Nephron progenitor cell (in vitro differentiated cells): ENCODE data around the gene AMBP.

Experiments used
- DNase-seq: peaks from one replicate; pipeline ENCODE4 v3.0.0; 2021
- H3K27ac Mint-ChIP-seq: 2 replicates; pipeline ENCODE4 v1.8.0; 2021; ENCODE audit warnings: mild to moderate bottlenecking, moderate library complexity, mixed read lengths
- H3K27me3 Mint-ChIP-seq: 2 replicates; pipeline ENCODE4 v1.8.0; 2021; ENCODE audit warnings: mild to moderate bottlenecking, low read depth, mixed read lengths; ENCODE audit not compliant: poor library complexity
- H3K36me3 Mint-ChIP-seq: 2 replicates; pipeline ENCODE4 v1.8.0; 2021; ENCODE audit warnings: low read depth, mixed read lengths
- H3K4me1 Mint-ChIP-seq: 2 replicates; pipeline ENCODE4 v1.8.0; 2021; ENCODE audit warnings: mixed read lengths
- H3K4me3 Mint-ChIP-seq: 2 replicates; pipeline ENCODE4 v1.8.0; 2021; ENCODE audit warnings: mild to moderate bottlenecking, moderate library complexity, mixed read lengths
- H3K9me3 Mint-ChIP-seq: 2 replicates; pipeline ENCODE4 v1.8.0; 2021; ENCODE audit warnings: mild to moderate bottlenecking, moderate library complexity, mixed read lengths
- TF ChIP-seq, protein P1 (sequence below): fragments of 200-600 bp; sonication (generic); IDR thresholded peaks from 2 replicates; pipeline ENCODE4 v1.5.0; 2021; ENCODE audit warnings: antibody characterized with exemption

AMBP gene

DNA sequence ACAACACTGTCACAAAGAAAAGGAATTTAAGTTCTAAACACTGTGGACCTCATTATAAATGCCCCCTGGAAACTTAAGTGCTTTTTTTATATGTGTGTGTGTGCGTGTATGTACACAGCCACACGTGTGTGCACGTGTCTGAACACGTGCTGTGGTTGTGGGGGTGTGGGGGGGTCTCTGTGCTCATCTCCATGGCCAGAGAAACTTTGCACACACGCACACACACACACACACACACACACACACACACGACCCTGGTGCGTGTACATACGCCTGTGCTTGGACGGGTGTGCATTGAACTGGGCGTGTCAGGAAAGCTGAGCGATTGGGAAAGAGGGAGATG is 27.9 kb downstream of the AMBP start:
- Mint-ChIP-seq H3K36me3 (peaks cover 68% of the 10 kb centered on the region), H3K27ac (no peak overlapping the region), H3K9me3 (no peaks in the 10 kb centered on the region), H3K27me3 (no peaks in the 10 kb centered on the region), H3K4me1 (peaks cover 8% of the 10 kb centered on the region), H3K4me3 (no peak overlapping the region)
- no peak for DNase-seq
- TF ChIP-seq, protein P1, sequence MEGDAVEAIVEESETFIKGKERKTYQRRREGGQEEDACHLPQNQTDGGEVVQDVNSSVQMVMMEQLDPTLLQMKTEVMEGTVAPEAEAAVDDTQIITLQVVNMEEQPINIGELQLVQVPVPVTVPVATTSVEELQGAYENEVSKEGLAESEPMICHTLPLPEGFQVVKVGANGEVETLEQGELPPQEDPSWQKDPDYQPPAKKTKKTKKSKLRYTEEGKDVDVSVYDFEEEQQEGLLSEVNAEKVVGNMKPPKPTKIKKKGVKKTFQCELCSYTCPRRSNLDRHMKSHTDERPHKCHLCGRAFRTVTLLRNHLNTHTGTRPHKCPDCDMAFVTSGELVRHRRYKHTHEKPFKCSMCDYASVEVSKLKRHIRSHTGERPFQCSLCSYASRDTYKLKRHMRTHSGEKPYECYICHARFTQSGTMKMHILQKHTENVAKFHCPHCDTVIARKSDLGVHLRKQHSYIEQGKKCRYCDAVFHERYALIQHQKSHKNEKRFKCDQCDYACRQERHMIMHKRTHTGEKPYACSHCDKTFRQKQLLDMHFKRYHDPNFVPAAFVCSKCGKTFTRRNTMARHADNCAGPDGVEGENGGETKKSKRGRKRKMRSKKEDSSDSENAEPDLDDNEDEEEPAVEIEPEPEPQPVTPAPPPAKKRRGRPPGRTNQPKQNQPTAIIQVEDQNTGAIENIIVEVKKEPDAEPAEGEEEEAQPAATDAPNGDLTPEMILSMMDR = no peak

DNA sequence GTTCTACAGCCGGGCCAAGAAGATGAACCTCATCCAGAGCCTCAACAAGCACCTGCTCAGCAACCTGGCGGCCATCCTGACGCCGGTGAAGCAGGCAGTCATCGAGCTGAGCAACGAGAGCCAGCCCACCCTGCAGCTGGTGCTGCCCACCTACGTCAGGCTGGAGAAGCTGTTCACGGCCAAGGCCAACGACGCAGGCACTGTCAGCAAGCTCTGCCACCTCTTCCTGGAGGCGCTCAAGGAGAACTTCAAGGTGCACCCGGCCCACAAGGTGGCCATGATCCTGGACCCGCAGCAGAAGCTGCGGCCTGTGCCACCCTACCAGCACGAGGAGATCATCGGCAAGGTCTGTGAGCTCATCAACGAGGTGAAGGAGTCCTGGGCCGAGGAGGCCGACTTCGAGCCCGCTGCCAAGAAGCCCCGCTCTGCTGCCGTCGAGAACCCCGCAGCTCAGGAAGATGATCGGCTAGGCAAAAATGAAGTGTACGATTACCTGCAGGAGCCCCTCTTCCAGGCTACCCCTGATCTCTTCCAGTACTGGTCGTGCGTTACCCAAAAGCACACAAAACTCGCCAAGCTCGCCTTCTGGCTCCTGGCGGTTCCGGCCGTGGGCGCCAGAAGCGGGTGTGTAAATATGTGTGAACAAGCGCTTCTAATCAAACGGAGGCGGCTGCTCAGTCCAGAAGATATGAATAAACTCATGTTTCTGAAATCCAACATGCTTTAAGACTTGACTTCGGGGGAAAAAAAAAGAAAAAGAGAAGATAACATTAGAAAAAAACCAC is 28.5 kb downstream of the AMBP start:
- Mint-ChIP-seq H3K27me3 (no peaks in the 10 kb centered on the region), H3K4me3 (no peak overlapping the region), H3K36me3 (peaks cover 73% of the 10 kb centered on the region), H3K9me3 (no peaks in the 10 kb centered on the region), H3K4me1 (peaks cover 6% of the 10 kb centered on the region), H3K27ac (peak overlapping the region; percentile 61)
- no peak for DNase-seq
- TF ChIP-seq, protein P1 = no peak

DNA sequence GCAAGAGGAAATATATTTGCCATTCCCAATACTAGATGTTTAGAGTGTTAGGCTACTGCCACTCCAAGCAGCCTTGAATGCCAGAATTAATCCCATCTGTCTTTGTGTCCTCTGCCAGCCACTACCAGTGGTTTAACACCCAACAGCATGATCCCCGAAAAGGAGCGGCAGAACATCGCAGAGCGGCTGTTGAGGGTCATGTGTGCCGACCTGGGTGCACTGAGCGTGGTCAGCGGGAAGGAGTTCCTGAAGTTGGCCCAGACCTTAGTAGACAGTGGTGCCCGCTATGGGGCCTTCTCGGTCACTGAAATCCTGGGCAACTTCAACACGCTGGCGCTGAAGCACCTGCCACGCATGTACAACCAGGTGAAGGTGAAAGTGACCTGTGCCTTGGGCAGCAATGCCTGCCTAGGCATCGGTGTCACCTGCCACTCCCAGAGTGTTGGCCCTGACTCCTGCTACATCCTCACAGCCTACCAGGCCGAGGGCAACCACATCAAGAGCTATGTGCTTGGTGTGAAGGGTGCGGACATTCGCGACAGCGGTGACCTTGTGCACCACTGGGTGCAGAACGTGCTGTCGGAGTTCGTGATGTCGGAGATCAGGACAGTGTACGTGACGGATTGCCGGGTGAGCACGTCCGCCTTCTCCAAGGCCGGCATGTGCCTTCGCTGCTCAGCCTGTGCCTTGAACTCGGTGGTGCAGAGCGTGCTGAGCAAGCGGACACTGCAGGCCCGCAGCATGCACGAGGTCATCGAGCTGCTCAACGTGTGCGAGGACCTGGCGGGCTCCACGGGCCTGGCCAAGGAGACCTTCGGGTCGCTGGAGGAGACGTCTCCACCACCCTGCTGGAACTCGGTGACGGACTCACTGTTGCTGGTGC is 29.3 kb downstream of the AMBP start:
- Mint-ChIP-seq H3K4me3 (no peak overlapping the region), H3K36me3 (peaks cover 81% of the 10 kb centered on the region), H3K27me3 (no peaks in the 10 kb centered on the region), H3K27ac (no peak overlapping the region), H3K4me1 (no peaks in the 10 kb centered on the region), H3K9me3 (peaks cover 7% of the 10 kb centered on the region)
- no peak for DNase-seq
- TF ChIP-seq, protein P1 = no peak

DNA sequence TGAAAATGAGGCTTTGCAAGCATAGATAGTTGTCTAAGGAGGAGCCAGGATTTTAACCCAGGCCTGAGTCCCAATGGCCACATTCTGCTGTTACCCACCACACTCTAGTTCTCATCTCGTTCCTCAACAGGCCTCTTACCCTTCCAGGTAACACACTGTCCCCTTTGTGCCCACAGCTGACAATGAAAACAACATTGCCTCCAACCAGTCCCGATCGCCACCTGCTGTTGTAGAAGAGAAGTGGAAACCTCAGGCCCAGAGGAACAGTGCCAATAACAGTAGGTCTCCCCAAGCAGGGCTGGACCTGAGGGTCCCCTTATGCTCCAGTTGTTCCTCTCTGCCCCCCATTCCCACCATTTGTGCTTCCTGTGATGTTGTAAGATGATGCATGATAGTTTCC is 30.4 kb downstream of the AMBP start:
- H3K4me3 Mint-ChIP-seq = no peak overlapping the region
- H3K27me3 Mint-ChIP-seq = no peaks in the 10 kb centered on the region
- no peak for DNase-seq
- no peak overlapping the region for H3K27ac Mint-ChIP-seq
- peaks cover 82% of the 10 kb centered on the region for H3K36me3 Mint-ChIP-seq
- no peaks in the 10 kb centered on the region for H3K4me1 Mint-ChIP-seq
- peaks cover 18% of the 10 kb centered on the region for H3K9me3 Mint-ChIP-seq
- TF ChIP-seq, protein P1 = no peak

DNA sequence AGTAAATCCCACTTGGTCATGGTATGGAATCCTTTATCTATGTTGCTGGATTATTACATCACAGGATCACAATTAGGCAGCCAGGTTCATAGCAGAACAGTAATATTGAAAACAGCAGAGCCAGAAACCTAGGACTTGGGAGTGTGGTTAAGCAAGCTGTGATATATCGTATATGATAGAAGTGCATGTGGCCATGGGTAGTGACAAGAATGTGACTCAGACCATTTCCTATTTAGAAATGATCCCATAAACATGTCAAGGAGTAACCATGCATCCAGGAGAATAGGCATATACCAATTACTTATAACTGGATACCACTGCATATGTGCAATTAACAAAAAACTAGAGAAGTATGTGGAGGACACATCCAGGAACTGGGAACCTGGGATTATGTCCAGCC is 31.2 kb downstream of the AMBP start:
- H3K9me3 Mint-ChIP-seq = peaks cover 23% of the 10 kb centered on the region

More for the DNA sequence above, 31.2 kb downstream of the AMBP start:
- TF ChIP-seq, protein P1 = no peak
- Mint-ChIP-seq H3K4me1 (no peaks in the 10 kb centered on the region), H3K27me3 (no peaks in the 10 kb centered on the region), H3K4me3 (no peak overlapping the region), H3K36me3 (peaks cover 83% of the 10 kb centered on the region), H3K27ac (no peak overlapping the region)
- no peak for DNase-seq
